Gastrocnemius medialis (tissue), 4 donors: Measurements from ENCODE around the gene KCTD10.

Experiments used
- POLR2A ChIP-seq, 2 donors: fragments of 450-650 bp; IDR thresholded peaks; one replicate each; pipeline ENCODE4 v1.6.1; 2017; ENCODE audit warnings: antibody characterized with exemption in 2 of 2, mild to moderate bottlenecking in 2 of 2, moderate library complexity in 2 of 2
- TF ChIP-seq, protein P1 (sequence below), 5 experiments: fragments of 450-650 bp in 3 of 5; fragments of 200-600 bp in 2 of 5; sonication (generic) in 2 of 5; IDR thresholded peaks in 4 of 5; conservative IDR thresholded peaks in 1 of 5; 1 replicate in 4 of 5; 2 replicates in 1 of 5; pipeline ENCODE4 v1.5.1; 2016 to 2019; ENCODE audit warnings: antibody characterized with exemption in 5 of 5, mild to moderate bottlenecking in 3 of 5, moderate library complexity in 3 of 5

GRCh38 chr12:109449845-109450532 lies 27.1 kb downstream of the KCTD10 start:
- TF ChIP-seq, protein P1, sequence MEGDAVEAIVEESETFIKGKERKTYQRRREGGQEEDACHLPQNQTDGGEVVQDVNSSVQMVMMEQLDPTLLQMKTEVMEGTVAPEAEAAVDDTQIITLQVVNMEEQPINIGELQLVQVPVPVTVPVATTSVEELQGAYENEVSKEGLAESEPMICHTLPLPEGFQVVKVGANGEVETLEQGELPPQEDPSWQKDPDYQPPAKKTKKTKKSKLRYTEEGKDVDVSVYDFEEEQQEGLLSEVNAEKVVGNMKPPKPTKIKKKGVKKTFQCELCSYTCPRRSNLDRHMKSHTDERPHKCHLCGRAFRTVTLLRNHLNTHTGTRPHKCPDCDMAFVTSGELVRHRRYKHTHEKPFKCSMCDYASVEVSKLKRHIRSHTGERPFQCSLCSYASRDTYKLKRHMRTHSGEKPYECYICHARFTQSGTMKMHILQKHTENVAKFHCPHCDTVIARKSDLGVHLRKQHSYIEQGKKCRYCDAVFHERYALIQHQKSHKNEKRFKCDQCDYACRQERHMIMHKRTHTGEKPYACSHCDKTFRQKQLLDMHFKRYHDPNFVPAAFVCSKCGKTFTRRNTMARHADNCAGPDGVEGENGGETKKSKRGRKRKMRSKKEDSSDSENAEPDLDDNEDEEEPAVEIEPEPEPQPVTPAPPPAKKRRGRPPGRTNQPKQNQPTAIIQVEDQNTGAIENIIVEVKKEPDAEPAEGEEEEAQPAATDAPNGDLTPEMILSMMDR (IDR thresholded peaks at IDR 0.05 in 4 of 5, conservative IDR thresholded peaks at IDR 0.05 in 1 of 5): no peak
- no peak for TF ChIP-seq POLR2A (IDR thresholded peaks at IDR 0.05)
